Measurements from ENCODE around the gene GMNN.

Gene GMNN

DNA sequence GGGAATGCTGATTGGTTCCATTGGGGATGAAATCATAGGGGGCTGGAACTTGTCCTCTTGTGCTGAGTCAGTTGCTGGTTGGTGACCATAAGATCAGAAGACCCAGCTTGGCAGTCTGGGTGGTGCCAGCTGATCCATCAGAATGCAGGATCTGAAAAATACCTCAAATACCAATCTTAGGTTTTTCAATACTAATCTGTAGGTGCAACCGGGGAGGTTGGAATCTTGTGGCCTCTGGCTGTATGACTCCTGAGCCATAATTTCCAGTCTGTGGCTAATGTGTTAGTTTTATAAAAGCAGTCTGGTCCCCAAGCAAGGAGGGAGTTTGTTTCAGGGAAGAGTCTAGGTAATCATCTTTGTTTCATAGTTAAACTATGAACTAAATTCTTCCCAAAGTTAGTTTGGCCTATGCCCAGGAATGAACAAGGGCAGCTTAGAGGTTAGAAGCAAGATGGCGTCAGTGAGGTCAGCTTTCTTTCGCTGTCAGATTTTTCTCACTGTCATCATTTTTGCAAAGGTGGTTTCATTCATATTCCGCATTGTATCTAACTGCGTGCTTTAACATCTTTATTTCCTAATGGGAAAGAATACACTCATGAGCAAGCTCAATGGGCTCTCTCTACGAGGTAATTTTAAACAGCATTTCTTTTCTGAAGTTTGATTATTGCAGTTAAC, 22.0 kb downstream of the GMNN start:
- TF ChIP-seq, protein P1, sequence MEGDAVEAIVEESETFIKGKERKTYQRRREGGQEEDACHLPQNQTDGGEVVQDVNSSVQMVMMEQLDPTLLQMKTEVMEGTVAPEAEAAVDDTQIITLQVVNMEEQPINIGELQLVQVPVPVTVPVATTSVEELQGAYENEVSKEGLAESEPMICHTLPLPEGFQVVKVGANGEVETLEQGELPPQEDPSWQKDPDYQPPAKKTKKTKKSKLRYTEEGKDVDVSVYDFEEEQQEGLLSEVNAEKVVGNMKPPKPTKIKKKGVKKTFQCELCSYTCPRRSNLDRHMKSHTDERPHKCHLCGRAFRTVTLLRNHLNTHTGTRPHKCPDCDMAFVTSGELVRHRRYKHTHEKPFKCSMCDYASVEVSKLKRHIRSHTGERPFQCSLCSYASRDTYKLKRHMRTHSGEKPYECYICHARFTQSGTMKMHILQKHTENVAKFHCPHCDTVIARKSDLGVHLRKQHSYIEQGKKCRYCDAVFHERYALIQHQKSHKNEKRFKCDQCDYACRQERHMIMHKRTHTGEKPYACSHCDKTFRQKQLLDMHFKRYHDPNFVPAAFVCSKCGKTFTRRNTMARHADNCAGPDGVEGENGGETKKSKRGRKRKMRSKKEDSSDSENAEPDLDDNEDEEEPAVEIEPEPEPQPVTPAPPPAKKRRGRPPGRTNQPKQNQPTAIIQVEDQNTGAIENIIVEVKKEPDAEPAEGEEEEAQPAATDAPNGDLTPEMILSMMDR (IDR thresholded peaks at IDR 0.05; ENCODE audit: insufficient read depth, low read depth, low read length, missing control alignments) = no peak
- DNase-seq (ENCODE audit: low read depth) = no peak
- H3K4me3 ChIP-seq (ENCODE audit: low read length) = no peak overlapping the region

DNA sequence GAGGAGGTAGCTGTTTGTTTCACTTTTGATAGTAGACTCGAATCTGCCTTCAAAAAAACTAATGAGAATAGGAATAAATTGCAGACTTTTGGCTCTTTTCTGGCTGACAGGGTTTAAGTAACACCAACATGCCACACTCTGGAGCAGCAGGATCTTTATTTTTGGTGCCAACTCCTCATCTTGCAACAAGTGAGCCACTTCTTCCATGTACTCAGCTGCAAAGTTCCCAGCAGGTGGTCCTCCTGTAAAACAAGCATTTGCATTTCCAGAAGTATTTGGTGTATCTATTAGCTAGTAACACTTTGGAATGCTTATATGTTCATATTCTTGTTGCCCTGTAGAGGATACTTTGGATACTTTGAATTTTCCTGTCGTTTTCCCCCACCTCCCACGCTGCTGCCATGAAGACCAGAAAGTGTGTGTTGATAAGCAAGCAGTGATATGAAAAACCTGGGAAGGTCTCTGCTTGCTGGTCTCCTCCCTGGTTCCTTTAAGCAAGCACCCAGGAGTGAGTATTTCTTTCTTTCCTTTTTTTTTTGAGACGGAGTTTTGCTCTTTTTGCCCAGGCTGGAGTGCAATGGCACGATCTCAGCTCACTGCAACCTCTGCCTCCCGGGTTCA, 23.0 kb downstream of the GMNN start:
- DNase-seq (ENCODE audit: low read depth) = no peak
- TF ChIP-seq, protein P1 (IDR thresholded peaks at IDR 0.05; ENCODE audit: insufficient read depth, low read depth, low read length, missing control alignments) = no peak

DNA sequence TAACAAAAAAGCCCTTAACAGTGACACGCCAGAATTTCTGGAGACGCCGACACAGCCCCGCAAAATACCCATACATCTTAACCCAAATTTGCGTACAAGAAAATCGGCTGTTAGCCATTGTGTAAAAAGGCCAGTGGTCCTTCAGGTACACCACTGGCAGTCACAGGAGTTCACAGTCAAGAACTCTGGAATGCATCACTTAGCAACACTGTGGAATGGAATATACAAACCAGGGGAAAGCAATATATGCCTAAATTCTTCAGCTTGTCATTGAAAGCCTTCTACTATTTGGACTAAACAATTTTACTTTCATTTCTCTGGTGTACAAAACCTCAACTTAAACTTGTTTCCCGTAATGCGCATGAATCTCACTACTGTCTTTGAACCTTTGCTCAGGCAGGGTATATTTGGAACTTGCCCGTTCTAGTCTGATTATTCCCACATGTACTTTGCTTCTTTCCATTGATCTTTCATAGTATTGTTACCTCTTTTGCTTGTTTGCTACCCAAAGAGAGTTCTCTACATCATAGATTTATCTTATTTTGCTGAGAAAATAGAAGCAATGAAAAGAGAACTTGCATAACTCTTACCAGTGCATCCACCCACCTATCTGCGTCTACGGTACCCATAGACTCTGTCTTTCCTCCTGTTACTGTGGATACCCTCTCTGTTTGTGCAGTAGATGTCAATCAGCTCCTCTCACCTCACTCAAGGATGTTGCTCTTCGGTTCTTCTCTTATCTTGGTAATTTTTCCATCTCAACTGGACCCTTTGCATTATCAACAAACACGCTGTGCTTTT, 24.2 kb downstream of the GMNN start, which contains the start of gene ARMH2:
Gene ARMH2 (minus strand): TSS at position 178 of the 801 bp plus-strand sequence. CDS start 60 bp downstream, at position 118.
- TF ChIP-seq, protein P1 (IDR thresholded peaks at IDR 0.05; ENCODE audit: insufficient read depth, low read depth, low read length, missing control alignments) = no peak
- no peak for DNase-seq (ENCODE audit: low read depth)
- no peak within 1 kb of the TSS for H3K4me3 ChIP-seq (ENCODE audit: low read length)

More for the DNA sequence above, 23.0 kb downstream of the GMNN start:
- H3K4me3 ChIP-seq (ENCODE audit: low read length) = no peak overlapping the region

DNA sequence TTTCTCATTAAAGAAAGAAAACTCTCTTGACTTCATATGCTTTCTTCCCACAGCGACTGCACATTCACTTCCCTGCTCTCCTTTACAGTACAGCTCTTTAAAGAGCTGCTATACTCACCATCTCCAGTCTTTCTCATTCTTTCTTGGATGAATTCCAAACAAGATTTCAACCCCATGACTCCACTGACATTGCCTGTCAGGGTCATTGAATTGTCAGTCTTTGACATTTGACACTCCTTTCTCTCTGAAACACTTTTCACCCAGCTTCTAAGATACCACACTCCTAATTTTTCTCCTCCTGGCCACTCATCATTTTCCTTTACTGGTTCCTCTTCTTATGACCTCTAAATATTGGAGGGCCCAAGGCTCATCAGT, 24.8 kb downstream of the GMNN start:
- TF ChIP-seq, protein P1 (IDR thresholded peaks at IDR 0.05; ENCODE audit: insufficient read depth, low read depth, low read length, missing control alignments) = no peak
- H3K4me3 ChIP-seq (ENCODE audit: low read length) = no peak overlapping the region
- DNase-seq (ENCODE audit: low read depth) = peak; percentile 27

DNA sequence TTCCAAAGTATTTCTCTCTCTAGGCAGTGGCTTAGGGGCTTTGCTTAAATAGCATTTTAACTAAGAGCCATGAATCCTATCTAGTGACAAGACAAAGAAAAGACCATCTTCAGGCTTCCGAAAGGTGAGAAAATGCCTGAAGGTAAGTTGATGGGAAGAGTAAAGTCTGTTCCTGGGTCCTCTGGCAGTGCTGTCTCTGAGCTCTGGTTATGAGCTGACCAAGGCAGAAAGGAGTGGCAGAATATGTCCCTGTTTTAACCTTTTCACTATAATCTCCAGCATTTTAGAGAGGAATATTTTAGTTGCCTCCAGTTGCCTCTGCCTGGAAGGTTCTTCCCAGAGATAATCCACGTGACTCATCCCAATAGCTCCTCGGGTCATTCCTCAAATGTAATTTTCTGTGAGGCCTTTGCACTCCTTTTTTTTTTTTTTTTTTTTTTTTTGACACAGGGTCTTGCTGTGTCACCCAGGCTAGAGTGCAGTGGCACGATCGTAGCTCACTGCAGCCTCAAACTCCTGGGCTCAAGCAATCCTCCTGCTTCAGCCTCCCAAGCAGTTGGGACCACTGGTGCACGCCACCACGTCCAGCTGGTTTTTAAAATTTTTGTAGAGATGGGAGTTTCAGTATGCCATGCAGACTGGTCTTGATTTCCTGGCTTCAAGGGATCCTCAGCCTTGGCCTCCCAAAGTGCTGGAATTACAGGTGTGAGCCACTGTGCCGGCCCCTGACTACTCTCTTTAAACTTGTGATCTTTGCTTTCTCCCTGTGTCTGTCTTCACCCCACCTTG, 27.7 kb downstream of the GMNN start:
- TF ChIP-seq, protein P1 (IDR thresholded peaks at IDR 0.05; ENCODE audit: insufficient read depth, low read depth, low read length, missing control alignments) = no peak
- no peak for DNase-seq (ENCODE audit: low read depth)
- H3K4me3 ChIP-seq (ENCODE audit: low read length) = no peak overlapping the region

DNA sequence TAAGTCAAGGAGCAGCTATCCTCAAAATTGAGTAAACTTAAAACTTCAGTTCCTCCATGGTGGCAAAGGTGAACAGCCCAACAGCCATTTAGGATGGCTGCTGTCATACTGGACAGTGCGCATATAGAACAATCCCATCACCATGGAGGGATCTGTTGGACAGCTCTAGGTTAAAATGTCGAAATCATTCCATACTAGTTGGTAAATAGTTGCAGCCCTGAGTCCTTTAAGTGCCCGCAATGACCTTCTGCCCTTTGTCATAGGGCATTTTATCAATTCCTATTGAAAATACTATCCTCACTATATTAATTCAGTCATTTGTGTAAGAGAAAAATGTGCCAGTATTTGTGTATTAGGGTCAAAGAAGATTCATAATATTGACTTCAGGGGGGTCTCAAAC, 32.8 kb downstream of the GMNN start:
- DNase-seq (ENCODE audit: low read depth) = no peak
- no peak overlapping the region for H3K4me3 ChIP-seq (ENCODE audit: low read length)
- TF ChIP-seq, protein P1 (IDR thresholded peaks at IDR 0.05; ENCODE audit: insufficient read depth, low read depth, low read length, missing control alignments) = no peak
